ENCODE measurements around the gene TRIB2. TPM values are rescaled to one million over a fixed set of nuclear protein-coding genes. Genes with fewer than 3 reads are reported as not detected.

Gene TRIB2
- total and polyA plus RNA-seq, 2 of the 13 experiments (the other 11 are each of a cell fraction or from before 2014, with no cell fraction given), result 1.1 to 2.3 TPM

DNA sequence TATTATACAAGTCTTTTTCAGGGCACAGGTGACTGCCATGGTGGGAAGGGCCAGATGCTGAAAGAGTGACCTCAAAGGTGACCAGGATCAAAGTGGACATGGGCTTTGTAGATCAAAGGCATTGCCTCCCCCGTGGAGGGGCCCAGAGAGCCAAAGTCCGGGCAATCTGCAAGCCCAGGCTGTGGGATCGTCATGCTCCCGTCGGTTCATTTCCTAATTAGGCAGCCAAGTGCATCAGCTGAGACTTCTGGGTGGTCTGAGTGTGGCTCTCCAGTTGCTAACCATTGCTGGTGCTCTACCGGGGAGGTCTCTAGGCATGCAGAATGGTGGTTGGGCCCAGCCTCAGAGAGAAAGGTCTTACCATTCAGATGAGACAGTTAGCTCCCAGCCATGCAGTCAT, 61.6 kb downstream of the TRIB2 start (continued):
- TF ChIP-seq, protein P1, sequence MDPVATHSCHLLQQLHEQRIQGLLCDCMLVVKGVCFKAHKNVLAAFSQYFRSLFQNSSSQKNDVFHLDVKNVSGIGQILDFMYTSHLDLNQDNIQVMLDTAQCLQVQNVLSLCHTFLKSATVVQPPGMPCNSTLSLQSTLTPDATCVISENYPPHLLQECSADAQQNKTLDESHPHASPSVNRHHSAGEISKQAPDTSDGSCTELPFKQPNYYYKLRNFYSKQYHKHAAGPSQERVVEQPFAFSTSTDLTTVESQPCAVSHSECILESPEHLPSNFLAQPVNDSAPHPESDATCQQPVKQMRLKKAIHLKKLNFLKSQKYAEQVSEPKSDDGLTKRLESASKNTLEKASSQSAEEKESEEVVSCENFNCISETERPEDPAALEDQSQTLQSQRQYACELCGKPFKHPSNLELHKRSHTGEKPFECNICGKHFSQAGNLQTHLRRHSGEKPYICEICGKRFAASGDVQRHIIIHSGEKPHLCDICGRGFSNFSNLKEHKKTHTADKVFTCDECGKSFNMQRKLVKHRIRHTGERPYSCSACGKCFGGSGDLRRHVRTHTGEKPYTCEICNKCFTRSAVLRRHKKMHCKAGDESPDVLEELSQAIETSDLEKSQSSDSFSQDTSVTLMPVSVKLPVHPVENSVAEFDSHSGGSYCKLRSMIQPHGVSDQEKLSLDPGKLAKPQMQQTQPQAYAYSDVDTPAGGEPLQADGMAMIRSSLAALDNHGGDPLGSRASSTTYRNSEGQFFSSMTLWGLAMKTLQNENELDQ (CRISPR knock-in tag; IDR thresholded peaks at IDR 0.05; ENCODE audit: borderline replicate concordance), result no peak
- TF ChIP-seq, protein P2, sequence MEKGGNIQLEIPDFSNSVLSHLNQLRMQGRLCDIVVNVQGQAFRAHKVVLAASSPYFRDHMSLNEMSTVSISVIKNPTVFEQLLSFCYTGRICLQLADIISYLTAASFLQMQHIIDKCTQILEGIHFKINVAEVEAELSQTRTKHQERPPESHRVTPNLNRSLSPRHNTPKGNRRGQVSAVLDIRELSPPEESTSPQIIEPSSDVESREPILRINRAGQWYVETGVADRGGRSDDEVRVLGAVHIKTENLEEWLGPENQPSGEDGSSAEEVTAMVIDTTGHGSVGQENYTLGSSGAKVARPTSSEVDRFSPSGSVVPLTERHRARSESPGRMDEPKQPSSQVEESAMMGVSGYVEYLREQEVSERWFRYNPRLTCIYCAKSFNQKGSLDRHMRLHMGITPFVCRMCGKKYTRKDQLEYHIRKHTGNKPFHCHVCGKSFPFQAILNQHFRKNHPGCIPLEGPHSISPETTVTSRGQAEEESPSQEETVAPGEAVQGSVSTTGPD (CRISPR knock-in tag; IDR thresholded peaks at IDR 0.05), result peak; percentile 48; the same call in 1 of the 2 replicates
- TF ChIP-seq, protein P3, sequence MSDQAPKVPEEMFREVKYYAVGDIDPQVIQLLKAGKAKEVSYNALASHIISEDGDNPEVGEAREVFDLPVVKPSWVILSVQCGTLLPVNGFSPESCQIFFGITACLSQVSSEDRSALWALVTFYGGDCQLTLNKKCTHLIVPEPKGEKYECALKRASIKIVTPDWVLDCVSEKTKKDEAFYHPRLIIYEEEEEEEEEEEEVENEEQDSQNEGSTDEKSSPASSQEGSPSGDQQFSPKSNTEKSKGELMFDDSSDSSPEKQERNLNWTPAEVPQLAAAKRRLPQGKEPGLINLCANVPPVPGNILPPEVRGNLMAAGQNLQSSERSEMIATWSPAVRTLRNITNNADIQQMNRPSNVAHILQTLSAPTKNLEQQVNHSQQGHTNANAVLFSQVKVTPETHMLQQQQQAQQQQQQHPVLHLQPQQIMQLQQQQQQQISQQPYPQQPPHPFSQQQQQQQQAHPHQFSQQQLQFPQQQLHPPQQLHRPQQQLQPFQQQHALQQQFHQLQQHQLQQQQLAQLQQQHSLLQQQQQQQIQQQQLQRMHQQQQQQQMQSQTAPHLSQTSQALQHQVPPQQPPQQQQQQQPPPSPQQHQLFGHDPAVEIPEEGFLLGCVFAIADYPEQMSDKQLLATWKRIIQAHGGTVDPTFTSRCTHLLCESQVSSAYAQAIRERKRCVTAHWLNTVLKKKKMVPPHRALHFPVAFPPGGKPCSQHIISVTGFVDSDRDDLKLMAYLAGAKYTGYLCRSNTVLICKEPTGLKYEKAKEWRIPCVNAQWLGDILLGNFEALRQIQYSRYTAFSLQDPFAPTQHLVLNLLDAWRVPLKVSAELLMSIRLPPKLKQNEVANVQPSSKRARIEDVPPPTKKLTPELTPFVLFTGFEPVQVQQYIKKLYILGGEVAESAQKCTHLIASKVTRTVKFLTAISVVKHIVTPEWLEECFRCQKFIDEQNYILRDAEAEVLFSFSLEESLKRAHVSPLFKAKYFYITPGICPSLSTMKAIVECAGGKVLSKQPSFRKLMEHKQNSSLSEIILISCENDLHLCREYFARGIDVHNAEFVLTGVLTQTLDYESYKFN (CRISPR knock-in tag; conservative IDR thresholded peaks at IDR 0.05), result peak; percentile 97
- TF ChIP-seq SOX5 (CRISPR knock-in tag; IDR thresholded peaks at IDR 0.05; ENCODE audit: borderline replicate concordance) (peak; percentile 78; the same call in 1 of the 2 replicates), ZNF747 (CRISPR knock-in tag; IDR thresholded peaks at IDR 0.05; ENCODE audit: borderline replicate concordance) (no peak), ATF7 (IDR thresholded peaks at IDR 0.05) (no peak), ATF7 (CRISPR knock-in tag; IDR thresholded peaks at IDR 0.05) (peak; percentile 72; the same call in 1 of the 2 replicates), ZNF430 (CRISPR knock-in tag; IDR thresholded peaks at IDR 0.05) (0 out of 2 replicates have a peak, but pooled peaks have one; percentile 53), ZNF614 (CRISPR knock-in tag; IDR thresholded peaks at IDR 0.05; ENCODE audit: borderline replicate concordance) (0 out of 2 replicates have a peak, but pooled peaks have one; percentile 21), ZFP82 (CRISPR knock-in tag; IDR thresholded peaks at IDR 0.05; ENCODE audit: borderline replicate concordance) (0 out of 2 replicates have a peak, but pooled peaks have one; percentile 30), ZNF501 (CRISPR knock-in tag; IDR thresholded peaks at IDR 0.05) (no peak; the same call in 1 of the 2 replicates), MTA1 (CRISPR knock-in tag; IDR thresholded peaks at IDR 0.05; ENCODE audit: borderline replicate concordance) (peak; percentile 74; the same call in 1 of the 2 replicates), GFI1 (CRISPR knock-in tag; IDR thresholded peaks at IDR 0.05; ENCODE audit: borderline replicate concordance) (peak; percentile 81)
- TF ChIP-seq, protein P4, sequence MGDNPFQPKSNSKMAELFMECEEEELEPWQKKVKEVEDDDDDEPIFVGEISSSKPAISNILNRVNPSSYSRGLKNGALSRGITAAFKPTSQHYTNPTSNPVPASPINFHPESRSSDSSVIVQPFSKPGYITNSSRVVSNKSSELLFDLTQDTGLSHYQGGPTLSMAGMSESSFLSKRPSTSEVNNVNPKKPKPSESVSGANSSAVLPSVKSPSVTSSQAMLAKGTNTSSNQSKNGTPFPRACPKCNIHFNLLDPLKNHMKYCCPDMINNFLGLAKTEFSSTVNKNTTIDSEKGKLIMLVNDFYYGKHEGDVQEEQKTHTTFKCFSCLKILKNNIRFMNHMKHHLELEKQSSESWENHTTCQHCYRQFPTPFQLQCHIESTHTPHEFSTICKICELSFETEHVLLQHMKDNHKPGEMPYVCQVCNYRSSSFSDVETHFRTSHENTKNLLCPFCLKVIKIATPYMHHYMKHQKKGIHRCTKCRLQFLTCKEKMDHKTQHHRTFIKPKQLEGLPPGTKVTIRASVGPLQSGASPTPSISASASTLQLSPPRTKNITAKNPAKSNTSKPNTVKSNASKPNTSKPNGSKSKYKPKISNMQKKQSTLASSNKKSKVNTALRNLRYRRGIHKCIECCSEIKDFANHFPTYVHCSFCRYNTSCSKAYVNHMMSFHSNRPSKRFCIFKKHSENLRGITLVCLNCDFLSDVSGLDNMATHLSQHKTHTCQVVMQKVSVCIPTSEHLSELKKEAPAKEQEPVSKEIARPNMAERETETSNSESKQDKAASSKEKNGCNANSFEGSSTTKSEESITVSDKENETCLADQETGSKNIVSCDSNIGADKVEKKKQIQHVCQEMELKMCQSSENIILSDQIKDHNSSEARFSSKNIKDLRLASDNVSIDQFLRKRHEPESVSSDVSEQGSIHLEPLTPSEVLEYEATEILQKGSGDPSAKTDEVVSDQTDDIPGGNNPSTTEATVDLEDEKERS (CRISPR knock-in tag; IDR thresholded peaks at IDR 0.05), result no peak
- TF ChIP-seq, protein P5, sequence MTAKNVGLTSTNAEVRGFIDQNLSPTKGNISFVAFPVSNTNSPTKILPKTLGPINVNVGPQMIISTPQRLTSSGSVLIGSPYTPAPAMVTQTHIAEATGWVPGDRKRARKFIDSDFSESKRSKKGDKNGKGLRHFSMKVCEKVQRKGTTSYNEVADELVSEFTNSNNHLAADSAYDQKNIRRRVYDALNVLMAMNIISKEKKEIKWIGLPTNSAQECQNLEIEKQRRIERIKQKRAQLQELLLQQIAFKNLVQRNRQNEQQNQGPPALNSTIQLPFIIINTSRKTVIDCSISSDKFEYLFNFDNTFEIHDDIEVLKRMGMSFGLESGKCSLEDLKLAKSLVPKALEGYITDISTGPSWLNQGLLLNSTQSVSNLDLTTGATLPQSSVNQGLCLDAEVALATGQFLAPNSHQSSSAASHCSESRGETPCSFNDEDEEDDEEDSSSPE (CRISPR knock-in tag; IDR thresholded peaks at IDR 0.05), result no peak
- TF ChIP-seq, protein P6, sequence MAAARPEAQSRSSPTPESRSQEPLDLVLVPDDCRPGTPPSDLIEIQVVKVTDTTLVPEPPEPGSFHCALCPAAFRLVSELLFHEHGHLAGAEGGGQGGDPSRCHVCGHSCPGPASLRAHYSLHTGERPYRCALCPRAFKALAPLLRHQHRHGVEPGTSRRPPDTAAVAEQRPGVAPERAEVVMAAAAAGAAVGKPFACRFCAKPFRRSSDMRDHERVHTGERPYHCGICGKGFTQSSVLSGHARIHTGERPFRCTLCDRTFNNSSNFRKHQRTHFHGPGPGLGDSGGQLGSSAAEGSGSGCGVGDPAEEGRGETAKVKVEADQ (CRISPR knock-in tag; IDR thresholded peaks at IDR 0.05; ENCODE audit: borderline replicate concordance), result peak; percentile 53; the same call in 1 of the 2 replicates
